TTC549 (cell line): Measurements from ENCODE around the gene CDAN1.
"Not testable (repeated sequence)": the region's sequence is repeated elsewhere in the genome, so short reads cannot be mapped to it uniquely, and the experiment has no call there.

Source experiments
- FAIRE-seq: peaks from 2 replicates; lab custom pipeline; 2012; peaks lifted over from hg19 to GRCh38; lab: Jason Lieb, UNC

CDAN1 gene

GRCh38 chr15:42707873-42708544 lies 28.9 kb downstream of the CDAN1 start:
- FAIRE-seq: no peak

DNA sequence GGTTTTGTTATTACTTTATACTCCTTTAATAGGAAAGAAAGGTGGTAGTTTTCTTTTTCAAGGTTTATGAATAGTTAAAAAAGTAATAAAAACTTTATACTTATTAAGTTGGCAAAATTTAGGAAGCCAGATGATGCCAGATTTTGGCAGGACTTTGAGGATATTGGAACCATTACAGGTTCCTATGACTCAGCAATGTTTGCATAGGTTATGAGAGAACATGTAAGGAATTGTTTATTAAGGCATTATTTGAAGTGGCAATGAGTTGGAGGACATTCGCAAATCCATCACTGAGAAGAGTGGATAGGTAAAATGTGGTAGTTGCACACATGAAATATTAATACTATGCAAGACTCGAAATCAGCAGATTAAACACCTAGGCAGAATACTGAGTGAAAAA lies 29.9 kb downstream of the CDAN1 start:
- no peak for FAIRE-seq

DNA sequence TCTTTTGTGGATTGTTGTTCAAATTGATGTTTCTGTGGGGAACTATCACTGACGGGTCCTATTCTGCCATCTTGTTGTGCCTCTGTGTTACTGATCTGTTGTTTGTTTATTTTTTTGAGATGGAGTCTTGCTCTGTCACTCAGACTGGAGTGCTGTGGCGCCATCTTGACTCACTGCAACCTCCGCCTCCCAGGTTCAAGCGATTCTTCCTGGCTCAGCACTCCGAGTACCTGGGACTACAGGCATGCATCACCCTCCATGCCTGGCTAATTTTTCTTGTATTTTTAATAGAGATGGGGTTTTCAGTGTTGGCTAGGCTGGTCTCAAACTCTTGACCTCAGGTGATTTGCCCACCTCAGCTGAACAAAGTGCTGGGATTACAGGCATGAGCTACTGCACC lies 31.6 kb downstream of the CDAN1 start:
- no peak for FAIRE-seq

DNA sequence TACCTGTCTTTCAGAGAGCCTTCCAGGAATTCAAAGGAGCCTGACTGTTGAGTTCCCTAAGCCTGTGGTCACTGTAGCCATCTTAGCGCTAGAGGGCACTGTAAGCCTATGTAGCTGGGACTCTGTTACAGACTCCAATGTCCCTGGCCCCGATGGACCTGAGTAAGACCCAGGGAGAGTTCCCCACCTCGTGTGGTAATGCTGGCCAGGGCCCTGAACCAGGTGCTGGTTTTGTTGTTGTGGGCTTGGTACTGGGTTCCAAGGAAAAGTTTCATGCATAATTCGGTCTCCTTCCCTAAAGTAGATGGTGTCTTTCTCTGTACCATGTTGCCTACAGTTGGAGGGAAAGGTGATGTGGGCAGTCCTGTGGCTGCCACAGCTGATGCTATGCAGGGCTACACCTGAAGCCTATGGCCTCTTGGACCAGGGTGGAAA lies 32.4 kb downstream of the CDAN1 start:
- no peak for FAIRE-seq

DNA sequence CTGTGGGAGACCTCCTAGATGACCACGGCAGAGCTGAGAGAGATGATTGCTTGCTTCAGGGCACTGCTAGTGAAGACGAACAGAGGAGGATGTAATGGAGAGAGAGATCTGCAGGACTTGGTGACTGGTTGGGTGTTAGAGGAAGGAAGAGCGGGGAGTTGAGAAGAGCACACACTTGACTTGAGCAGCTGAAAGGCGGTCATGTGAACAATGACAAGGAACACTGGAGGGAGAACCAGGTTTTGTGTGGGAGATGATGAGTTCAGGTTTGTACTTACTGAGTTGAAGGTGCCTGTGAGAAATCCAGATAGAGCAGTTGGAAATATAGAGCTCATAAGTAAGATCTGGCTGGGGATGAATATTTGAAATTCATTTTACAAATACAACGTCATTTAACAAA lies 40.3 kb downstream of the CDAN1 start:
- no peak for FAIRE-seq

DNA sequence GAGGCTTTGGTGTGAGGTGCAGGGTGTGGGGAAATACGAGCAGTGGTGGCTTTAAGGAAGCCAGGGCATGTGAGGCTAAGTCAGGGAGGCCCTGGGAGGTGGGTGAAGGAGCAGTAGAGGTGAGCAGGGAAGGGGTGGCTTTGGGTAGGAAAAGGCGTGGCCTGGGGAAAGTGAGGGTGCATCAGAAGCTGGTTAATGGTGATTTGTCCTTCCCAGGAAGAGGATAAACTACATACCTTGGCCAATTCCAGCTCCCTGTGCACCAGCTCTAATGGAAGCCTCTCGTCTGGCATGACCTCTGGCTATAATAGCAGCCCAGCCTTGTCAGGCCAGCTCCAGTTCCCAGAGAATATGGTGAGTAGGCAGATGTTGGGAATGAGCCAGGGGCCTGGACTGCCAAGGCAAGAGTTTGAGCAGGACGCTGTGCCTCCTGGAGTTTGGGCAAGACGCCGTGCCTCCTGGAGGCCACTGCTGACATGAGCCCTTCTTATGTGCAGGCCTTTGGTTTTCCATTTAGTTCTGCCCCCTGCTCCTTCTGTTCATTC lies 41.3 kb downstream of the CDAN1 start:
- no peak for FAIRE-seq

- no peak for FAIRE-seq
Observed at GRCh38 chr15:42694398-42694797, 42.5 kb downstream of the CDAN1 start.

GRCh38 chr15:42693942-42694341 lies 43.0 kb downstream of the CDAN1 start:
- no peak for FAIRE-seq

GRCh38 chr15:42693496-42693895 lies 43.4 kb downstream of the CDAN1 start:
- FAIRE-seq: no peak

DNA sequence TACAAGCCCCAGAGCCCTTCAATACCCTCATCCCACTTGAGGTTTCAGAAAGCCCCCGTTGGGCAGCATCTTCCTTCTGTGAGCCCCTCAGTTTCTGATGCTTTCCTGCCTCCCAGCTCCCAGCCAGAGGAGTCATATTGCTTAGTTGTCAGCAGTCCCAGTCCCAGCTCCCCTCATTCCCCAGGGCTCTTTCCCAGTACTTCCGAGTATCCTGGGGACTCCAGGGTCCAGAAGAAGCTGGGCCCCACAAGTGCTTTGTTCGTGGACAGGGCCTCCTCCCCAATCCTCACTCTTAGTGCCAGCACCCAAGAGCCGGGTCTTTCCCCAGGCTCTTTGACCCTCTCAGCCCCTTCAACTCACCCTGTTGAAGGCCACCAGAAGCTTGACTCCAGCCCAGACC lies 43.9 kb downstream of the CDAN1 start:
- FAIRE-seq: no peak

DNA sequence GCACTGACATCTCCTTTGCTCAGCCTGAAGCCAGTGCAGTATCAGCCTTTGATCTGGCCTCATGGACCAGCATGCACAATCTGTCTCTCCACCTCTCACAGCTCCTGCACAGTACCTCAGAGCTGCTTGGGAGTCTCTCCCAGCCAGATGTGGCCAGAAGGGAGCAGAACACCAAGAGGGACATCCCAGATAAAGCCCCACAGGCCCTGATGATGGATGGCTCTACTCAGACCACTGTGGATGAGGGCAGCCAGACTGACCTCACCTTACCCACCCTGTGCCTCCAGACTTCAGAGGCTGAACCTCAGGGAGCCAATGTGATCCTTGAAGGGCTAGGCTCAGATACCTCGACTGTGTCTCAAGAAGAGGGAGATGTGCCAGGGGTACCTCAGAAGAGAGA lies 44.4 kb downstream of the CDAN1 start:
- FAIRE-seq: no peak

- no peak for FAIRE-seq
Observed at GRCh38 chr15:42691770-42692169, 45.2 kb downstream of the CDAN1 start.

GRCh38 chr15:42691308-42691707 lies 45.6 kb downstream of the CDAN1 start:
- FAIRE-seq: no peak

GRCh38 chr15:42688301-42688700 lies 48.6 kb downstream of the CDAN1 start:
- FAIRE-seq: no peak

- FAIRE-seq: no peak
Observed at GRCh38 chr15:42687740-42688139, 49.2 kb downstream of the CDAN1 start.

DNA sequence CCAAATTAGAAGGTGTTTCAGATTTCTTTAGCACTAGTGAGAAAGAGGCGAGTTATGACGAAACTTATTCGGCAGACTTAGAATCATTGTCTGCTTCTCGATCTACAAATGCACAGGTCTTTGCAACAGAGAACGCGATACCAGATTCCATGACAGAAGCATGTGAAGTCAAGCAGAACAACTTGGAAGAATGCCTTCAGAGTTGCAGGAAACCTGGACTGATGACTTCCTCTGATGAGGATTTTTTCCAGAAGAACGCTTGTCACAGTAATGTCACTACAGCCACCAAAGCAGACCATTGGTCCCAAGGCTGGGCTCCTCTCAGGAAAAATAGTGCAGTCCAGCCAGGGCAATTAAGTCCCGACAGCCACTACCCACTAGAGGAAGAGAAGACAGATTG lies 50.6 kb downstream of the CDAN1 start:
- FAIRE-seq: no peak

DNA sequence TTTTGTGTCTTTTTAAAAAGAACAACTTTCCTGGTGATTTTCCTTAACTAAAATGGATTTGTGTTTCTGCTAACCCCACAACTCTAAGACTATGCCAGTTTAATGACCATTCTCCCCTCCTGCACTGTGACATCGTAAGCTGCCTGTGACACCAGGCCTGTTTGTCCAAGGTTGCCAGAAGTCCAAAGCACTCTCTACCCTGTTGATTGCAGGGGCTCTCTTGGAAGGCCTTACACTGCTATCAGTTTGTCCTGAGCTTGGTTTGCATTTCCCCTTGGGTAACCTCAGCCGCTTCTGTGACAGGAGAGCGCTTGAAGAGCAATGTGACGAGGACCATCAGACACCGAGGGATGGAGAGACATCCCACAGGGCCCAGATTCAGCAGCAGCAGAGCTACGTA lies 55.8 kb downstream of the CDAN1 start:
- FAIRE-seq: no peak

- FAIRE-seq: not testable (repeated sequence)
Observed at GRCh38 chr15:42680142-42680482, 56.8 kb downstream of the CDAN1 start.

GRCh38 chr15:42679285-42680141 lies 57.4 kb downstream of the CDAN1 start:
- no peak for FAIRE-seq

DNA sequence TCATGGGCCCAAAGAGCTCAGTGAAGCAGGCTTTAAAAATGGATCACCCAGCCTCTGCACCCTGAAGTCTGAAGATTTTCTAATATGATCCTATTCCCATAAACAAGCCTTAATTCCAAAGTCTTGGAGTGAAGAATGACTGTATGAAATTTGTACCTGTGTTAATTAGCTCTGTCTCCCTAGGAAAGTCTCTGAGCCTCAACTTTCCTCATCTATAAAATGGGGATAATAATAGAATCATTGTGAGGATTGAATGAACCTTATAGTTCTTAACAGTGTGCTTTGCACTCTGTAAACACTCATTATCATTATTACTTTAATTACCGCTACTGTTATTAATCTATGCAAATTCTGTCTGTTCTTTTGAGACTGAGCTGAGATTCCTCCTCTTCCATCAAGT lies 61.9 kb downstream of the CDAN1 start:
- FAIRE-seq: no peak

DNA sequence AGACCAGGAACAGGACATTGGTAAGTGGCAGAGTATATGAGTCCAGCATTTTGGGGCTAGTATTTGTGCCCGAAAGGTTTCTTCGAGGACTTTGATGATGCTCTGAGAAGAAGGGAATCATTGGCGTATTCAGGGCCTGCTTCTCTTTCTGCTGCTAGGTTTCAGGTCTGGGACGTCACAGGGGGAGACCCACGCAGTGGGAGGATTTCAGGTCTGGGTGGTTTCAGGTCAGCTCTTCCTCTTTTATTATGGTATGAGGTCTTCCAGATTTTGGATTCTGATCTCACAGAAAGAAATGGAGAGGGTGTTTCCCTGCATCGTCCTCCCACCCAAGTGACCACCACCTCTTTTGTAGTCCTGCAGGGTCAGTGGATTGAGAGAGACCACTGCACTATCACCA lies 62.5 kb downstream of the CDAN1 start:
- FAIRE-seq: no peak
